Adrenal gland (tissue), 12 donors: ENCODE measurements around the gene MROH2B. TPM values are rescaled to one million over a fixed set of nuclear protein-coding genes. Genes with fewer than 3 reads are reported as not detected.

ENCODE experiments used
- DNase-seq, 7 donors: peaks; one replicate each; pipeline ENCODE4 v3.0.0-alpha.2; 2019 to 2020
- H3K27ac ChIP-seq, 5 donors: fragments of 200-600 bp; sonication (generic) in 4 of 5; 1 replicate in 3 of 5; 2 replicates in 2 of 5; pipeline versions ENCODE4 v1.5.1 to v1.8.0; 2016 to 2020; ENCODE audit warnings: mild to moderate bottlenecking in 1 of 5
- H3K27me3 ChIP-seq: fragments of 200-600 bp; 2 replicates; pipeline ENCODE4 v1.8.0; 2021
- H3K36me3 ChIP-seq, 2 donors: fragments of 200-600 bp; replicated peaks in 1 of 2; 1 replicate in 1 of 2; 2 replicates in 1 of 2; pipeline versions ENCODE4 v1.5.1 to v1.8.0; 2018 to 2022
- H3K4me1 ChIP-seq, 2 donors: fragments of 200-600 bp; replicated peaks in 1 of 2; 1 replicate in 1 of 2; 2 replicates in 1 of 2; pipeline versions ENCODE4 v1.5.1 to v1.8.0; 2018 to 2021
- H3K4me3 ChIP-seq, 4 donors: fragments of 200-600 bp; sonication (generic) in 3 of 4; one replicate each; pipeline ENCODE4 v1.5.1; 2016 to 2018
- H3K9me3 ChIP-seq, 3 donors: fragments of 200-600 bp; sonication (generic) in 1 of 3; replicated peaks in 1 of 3; 1 replicate in 2 of 3; 2 replicates in 1 of 3; pipeline versions ENCODE4 v1.5.1 to v1.8.0; 2016 to 2021
- POLR2A ChIP-seq, 2 donors: fragments of 450-650 bp; IDR thresholded peaks; one replicate each; pipeline ENCODE4 v1.6.1; 2017; ENCODE audit warnings: antibody characterized with exemption in 2 of 2, mild to moderate bottlenecking in 2 of 2, moderate library complexity in 1 of 2
- WGBS, 4 donors: extraction: QIAGEN DNeasy Blood & Tissue Kit in 2 of 4; methylation state at CpG; one replicate each; pipeline versions ENCODE4 v1.1.5 to v1.1.7; 2013 to 2017; 5-methylcytosine and 5-hydroxymethylcytosine counted together
- intact Hi-C, 2 donors: fragments of 100-400 bp; cut with DNase I; formaldehyde crosslinking; loops; one replicate each; pipeline versions ENCODE4 v1.14.1 to v1.15.0; 2022 to 2023
- polyA plus RNA-seq, 3 donors: library from polyadenylated mRNA; stranded (reverse); fragments of 200-250 nt in 2 of 3; fragments of 350-450 nt in 1 of 3; fragmentation: Illumina TruSeq in 1 of 3; extraction: RNeasy Lipid Tissue Mini Kit (QIAGEN cat#74804) in 1 of 3; gene quantifications; one replicate each; pipeline ENCODE4 v1.2.3, GENCODE V29; 2013 to 2014
- total RNA-seq, 9 donors: library from RNA; depleted of rRNA in 4 of 9; stranded (reverse); fragments of >200 nt in 4 of 9; fragments of 120-200 nt in 1 of 9; fragmentation: NEBNext Ultra II Directional in 1 of 9; extraction: Animal tissue kit (Norgen Biotek cat#: 25700) in 1 of 9; gene quantifications; one replicate each; pipeline versions ENCODE4 v1.1.0 to v1.2.4, GENCODE V29; 2013 to 2023
- TF ChIP-seq, protein P1 (sequence below), 6 experiments: fragments of 450-650 bp in 4 of 6; fragments of 200-600 bp in 2 of 6; sonication (generic) in 1 of 6; IDR thresholded peaks; 1 replicate in 5 of 6; 2 replicates in 1 of 6; pipeline versions ENCODE4 v1.5.1 to v1.8.0; 2016 to 2021; ENCODE audit warnings: antibody characterized with exemption in 6 of 6, mild to moderate bottlenecking in 2 of 6, moderate library complexity in 1 of 6
- donor health status: healthy with polysubstance abuse.
- donor health status: Bipolar disorder and iron deficiency.
- donor health status: DM: yes; HTN: yes; CAD: no.
- donor health status: DM: no; HTN: no; CAD: no.
- donor health status: DM: no; HTN: no; CAD: no.
- donor health status: DM: yes; HTN: yes; CAD: no.

Gene MROH2B
- total and polyA plus RNA-seq, 12 donors, result 0.03 to 0.17 (median 0.06) TPM; not detected in 9

DNA sequence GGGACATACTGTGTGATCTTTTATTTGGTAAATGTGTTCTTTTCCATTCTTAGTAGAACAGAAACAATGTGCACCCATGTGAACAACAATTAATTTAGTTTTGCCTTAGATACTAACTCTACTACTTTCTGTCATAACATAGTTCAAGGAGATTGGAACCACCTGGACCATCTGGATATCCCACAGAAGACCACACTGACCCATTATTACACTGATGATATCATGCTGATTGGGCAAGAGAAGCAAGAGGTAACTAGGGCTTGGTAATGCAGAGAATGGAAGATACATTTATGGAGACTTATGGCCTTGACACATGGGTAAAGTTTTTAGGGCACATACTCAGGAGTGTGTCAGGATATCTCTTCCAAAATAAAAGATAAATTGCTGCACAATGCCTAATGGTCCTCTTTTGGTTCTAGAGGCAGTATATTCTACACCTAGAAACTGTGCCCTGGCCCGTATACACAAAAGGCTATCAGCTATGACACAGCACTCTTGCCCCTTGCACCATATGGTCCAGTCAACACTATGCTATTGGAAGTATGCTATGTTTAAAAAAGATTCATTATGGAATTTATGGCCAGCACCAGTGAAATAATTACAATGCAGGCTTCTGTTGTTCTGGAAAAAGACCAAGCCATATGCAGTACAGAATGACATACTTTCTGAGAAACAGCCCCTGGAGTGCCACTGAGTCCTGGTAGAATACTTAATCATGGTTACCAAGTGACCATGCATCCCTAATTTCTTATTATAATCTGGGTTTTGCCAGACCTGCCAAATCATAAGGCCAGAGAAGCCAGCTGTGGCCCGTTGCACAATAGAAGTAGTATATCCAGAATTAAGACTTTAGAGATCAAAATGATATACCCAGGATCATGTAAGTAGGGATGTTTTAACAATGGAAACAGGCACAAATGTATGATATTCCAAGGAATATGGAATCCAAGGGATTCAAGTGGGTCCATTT, 41.6 kb upstream of the MROH2B start:
- no peaks in the 10 kb centered on the region for H3K27me3 ChIP-seq
- no peaks in the 10 kb centered on the region for H3K9me3 ChIP-seq
- H3K4me1 ChIP-seq, result no peaks in the 10 kb centered on the region
- no peak overlapping the region for H3K4me3 ChIP-seq
- H3K27ac ChIP-seq, result no peak overlapping the region
- 76 to 86% (median 85%) methylated on average over 2 of the region's 2 CpGs for WGBS, 4 donors
- H3K36me3 ChIP-seq, result no peaks in the 10 kb centered on the region
- DNase-seq, result no peak
- intact Hi-C loops, result no loop called here
- TF ChIP-seq POLR2A (IDR thresholded peaks at IDR 0.05), result no peak
- TF ChIP-seq, protein P1, sequence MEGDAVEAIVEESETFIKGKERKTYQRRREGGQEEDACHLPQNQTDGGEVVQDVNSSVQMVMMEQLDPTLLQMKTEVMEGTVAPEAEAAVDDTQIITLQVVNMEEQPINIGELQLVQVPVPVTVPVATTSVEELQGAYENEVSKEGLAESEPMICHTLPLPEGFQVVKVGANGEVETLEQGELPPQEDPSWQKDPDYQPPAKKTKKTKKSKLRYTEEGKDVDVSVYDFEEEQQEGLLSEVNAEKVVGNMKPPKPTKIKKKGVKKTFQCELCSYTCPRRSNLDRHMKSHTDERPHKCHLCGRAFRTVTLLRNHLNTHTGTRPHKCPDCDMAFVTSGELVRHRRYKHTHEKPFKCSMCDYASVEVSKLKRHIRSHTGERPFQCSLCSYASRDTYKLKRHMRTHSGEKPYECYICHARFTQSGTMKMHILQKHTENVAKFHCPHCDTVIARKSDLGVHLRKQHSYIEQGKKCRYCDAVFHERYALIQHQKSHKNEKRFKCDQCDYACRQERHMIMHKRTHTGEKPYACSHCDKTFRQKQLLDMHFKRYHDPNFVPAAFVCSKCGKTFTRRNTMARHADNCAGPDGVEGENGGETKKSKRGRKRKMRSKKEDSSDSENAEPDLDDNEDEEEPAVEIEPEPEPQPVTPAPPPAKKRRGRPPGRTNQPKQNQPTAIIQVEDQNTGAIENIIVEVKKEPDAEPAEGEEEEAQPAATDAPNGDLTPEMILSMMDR (IDR thresholded peaks at IDR 0.05), result no peak

DNA sequence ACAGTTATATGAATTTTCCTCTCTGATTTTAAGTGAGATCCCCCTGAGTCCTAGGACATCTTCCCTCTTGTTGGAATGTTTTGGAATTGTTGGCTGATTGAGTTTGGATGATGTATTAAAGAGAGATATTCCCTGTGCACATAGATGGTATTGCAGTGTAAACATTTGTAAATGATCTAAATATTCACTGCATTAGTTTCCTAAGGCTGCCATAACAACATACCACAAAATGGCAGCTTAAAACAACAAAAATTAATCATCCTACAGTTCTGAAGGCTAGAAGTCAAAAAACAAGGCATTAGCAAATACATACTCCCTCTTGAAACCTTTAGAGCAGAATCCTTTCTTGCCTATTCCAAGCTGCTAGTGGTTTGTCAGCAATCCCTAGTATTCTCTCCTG, 38.0 kb upstream of the MROH2B start:
- intact Hi-C loops, result no loop called here
- H3K9me3 ChIP-seq, result no peaks in the 10 kb centered on the region
- H3K27me3 ChIP-seq, result no peaks in the 10 kb centered on the region
- H3K4me1 ChIP-seq, result no peaks in the 10 kb centered on the region
- H3K27ac ChIP-seq, result no peak overlapping the region
- no peak overlapping the region for H3K4me3 ChIP-seq
- no peak for DNase-seq
- TF ChIP-seq, protein P1 (IDR thresholded peaks at IDR 0.05), result no peak
- no peak for TF ChIP-seq POLR2A (IDR thresholded peaks at IDR 0.05)
- H3K36me3 ChIP-seq, result no peaks in the 10 kb centered on the region

DNA sequence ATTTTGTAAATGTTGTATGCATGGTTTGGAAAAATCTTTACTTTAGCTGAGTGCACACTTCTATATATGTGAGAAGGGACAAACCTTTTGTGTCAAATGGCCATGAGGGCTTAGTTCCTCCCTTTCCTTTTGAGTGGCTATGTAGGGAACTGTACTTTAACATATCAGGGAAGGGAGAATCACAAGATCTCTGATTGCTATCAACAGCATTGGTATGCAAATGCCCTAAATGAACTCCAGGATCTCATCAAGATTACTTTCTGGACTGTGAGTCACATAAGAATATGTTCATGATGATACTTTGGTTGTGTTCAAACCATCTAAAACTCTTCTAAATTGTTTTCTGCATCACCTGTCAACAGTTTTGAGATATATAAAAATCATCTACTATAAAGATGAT, 31.2 kb upstream of the MROH2B start:
- H3K27ac ChIP-seq, result no peak overlapping the region
- intact Hi-C loops, result no loop called here
- DNase-seq, result no peak
- H3K27me3 ChIP-seq, result no peaks in the 10 kb centered on the region
- no peaks in the 10 kb centered on the region for H3K9me3 ChIP-seq
- no peak overlapping the region for H3K4me3 ChIP-seq
- no peaks in the 10 kb centered on the region for H3K4me1 ChIP-seq
- no peaks in the 10 kb centered on the region for H3K36me3 ChIP-seq
- TF ChIP-seq, protein P1 (IDR thresholded peaks at IDR 0.05), result no peak
- no peak for TF ChIP-seq POLR2A (IDR thresholded peaks at IDR 0.05)

DNA sequence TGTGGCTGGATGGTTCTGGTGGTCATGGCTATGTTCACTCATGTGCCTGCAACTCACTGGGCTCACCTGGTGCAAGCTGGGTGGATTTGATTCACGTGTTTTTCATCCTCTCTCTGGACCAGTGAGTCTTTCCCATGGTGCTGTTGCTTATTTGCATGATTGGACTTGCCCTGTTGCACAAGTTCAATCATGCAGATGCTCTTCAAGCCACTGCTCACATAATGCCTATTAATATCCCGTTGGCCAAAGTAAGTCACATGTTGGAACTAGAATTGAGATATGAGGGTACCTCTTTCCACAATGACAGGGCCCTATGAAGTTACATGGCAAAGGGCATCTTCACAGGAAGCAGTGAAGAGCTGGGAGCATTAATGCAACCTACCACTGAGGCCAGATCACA, 26.5 kb upstream of the MROH2B start:
- no peaks in the 10 kb centered on the region for H3K27me3 ChIP-seq
- no peak overlapping the region for H3K27ac ChIP-seq
- H3K9me3 ChIP-seq, result no peaks in the 10 kb centered on the region
- intact Hi-C loops, result no loop called here
- no peak for TF ChIP-seq POLR2A (IDR thresholded peaks at IDR 0.05)
- TF ChIP-seq, protein P1 (IDR thresholded peaks at IDR 0.05), result no peak
- WGBS, 4 donors, result 71 to 86% (median 76%) methylated on average over 2 of the region's 2 CpGs
- no peak overlapping the region for H3K4me3 ChIP-seq
- H3K4me1 ChIP-seq, result no peaks in the 10 kb centered on the region
- no peak for DNase-seq
- no peaks in the 10 kb centered on the region for H3K36me3 ChIP-seq
